Suppressor macrophage treated with lipopolysaccharide for 4 hours (primary cell): ENCODE data around the gene GALNT18.
A peak's percentile ranks its signal among the peaks of the same experiment; 100 is the strongest.

Source experiments
- DNase-seq: peaks from one replicate; pipeline ENCODE4 v3.0.0-alpha.2; 2020

GALNT18 gene

DNA sequence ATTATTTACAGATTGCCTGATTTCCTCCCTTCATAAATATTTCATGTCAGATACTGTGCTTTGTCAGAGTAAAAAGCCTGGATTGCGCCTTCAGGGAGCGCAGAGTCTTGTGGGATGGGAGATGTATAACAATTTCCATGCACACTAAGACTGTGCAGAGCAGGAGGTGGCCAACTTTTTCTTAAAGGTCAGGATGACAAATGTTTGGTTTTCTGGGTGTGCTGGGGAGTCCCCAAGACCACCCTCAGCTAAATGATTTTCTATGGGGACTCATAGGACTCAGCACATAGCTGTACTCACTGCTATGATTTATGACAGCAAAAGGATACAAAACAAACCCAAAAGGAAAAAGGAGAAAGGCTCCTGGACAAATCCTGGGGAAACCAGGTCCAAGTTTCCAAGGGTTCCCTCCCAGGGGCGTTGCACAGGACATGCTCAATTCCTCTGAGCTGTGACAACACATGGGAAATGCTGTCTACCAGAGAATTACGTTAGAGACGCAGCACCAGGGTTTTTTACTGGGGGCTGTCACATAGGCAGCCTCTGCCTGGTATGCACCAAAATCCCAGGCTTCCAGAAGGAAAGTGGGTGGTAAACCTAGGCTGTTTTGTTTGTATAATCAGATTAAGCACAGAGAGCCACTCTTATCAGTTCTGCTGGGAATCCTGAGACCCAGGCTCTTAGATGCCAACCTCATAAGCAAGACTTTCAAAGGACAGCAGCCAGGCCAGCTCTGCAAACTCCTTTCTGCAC is 327.8 kb downstream of the GALNT18 start:
- DNase-seq: no peak

DNA sequence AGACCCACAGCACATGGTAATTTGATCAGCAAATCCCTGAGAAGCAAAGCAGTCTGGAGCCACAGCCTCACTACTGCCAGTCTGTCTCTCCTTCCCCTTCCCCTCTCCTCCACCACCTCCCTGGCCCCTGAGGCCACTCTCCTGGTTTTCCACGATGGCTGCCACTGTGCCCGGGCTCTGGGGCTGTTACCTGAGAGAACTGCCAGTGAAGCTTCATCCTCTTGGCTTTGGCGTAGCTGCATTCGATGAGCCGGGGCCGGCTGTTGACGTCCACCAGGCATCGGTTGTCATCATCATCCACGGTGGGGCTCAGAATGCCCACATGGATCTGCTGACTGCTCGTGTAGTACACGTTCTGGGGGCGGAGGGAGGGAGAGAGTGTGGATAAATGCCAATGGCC is 329.0 kb downstream of the GALNT18 start:
- no peak for DNase-seq

DNA sequence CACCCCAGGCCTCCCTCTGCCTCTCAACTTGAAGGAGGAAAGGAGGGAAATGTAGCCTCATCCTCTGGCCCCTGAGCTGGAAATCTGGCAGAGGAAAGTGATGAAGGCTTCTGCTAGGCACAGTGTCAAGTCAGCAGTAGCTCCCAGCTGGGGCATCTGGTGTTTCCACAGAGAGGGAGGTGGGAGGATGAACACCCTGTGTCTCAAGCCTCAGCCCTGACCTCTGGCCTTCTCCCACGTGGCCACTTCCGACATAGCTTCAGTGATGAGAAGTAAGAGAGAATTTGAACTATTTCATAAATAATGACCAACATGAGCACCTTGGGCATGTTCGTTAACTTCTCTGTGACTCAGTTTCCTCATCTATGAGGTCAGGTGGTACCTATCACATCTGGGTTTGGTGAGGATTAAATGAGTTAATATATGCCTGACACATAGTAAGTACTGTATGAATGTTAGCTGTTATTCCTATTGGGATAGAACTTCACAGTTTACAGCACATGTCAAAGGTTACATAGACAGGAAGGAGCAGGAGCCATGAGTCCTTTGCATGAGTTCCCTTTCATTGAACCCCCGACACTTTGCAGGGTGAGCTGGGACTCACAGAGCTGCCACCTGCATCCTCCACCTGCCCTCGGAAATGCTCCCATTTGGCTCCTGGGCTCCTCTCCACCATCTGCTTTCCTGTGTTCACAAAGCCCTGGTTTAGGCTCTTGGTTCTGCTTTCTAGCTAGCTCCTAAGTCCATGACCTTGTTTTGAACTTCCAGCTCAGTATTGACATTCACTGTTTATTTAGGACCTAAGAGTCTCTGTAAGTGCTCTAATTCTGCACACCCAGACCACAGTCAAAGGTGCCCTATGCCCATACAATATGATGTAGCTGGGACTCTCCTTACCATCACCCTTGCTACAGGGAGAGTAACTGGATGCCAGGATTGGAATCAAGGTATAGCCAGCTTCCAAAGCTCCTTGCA is 330.5 kb downstream of the GALNT18 start:
- DNase-seq: no peak

GRCh38 chr11:11290354-11290753 is 331.5 kb downstream of the GALNT18 start:
- DNase-seq: no peak

DNA sequence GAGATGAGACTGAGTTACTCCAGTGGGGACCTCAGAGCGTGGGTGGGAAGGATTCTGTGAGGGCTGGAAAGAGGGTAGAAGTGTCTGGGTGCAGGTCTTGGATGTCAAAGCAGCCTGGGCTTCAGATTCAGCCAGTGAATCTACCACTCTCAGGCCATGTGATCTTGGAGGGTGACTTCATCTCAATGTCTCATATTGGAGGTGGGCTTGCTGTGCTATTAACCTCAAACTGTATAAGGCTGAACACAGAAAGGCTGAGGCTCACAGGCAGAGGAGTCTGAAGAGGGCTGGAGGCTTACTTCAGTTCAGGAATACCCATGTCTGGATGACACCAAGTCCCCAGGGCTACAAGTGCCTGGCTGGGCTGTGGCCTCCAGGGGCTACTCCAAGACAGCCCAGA is 332.1 kb downstream of the GALNT18 start:
- no peak for DNase-seq

DNA sequence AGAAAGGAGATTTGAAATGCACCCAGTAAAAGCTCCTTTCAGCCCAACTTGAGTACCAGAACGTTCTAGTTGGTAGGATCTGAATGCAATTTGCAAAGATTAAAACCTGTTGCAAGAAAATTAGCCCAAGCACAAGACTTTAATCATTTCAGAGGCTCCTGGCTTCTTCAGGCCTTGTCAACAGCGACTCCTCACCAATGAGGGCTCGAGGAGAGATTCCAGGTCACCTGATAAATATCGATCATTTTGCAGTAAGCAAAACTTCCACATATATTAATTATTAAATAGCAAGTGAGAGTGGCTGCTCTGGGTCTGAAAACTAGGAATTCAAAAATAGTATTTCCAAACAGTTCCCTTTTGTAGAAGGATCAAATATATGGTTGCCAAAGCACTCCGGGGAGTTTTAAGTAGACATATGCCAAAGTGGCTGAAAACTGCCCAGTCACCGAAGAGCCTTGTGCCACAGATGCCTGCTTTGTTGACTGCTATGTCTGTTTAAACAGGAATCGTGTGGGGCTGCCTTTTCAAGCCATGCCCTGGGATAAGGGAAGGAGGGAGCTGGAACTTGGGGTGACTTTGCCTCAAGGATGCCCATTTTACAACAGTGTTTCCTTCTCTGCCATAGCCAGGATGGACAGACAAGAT is 332.7 kb downstream of the GALNT18 start:
- no peak for DNase-seq

DNA sequence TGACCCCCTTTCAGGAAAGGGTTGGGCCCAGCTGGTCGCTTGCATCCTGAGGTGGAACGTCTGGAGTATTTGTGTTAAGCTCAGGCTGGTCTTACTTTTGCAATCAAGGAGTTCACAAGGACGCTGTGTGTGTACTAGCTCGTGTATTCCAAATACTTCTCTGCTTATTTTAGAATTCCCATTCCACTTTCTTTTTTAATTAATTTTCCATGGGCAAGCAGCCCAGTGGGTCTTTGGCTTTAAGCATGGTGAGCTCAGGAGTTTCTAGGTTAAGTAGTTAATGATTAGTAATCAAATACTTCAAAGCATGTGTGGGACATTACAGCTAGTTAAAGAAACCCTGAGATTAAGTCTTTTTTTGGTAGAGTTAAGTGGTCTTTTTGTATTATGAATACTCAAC is 337.3 kb downstream of the GALNT18 start:
- no peak for DNase-seq

- DNase-seq: no peak
Measured at GRCh38 chr11:11281626-11282025, 340.2 kb downstream of the GALNT18 start.

GRCh38 chr11:11280826-11281225 is 341.0 kb downstream of the GALNT18 start:
- no peak for DNase-seq

- DNase-seq: no peak
Measured at GRCh38 chr11:11279956-11280689, 341.7 kb downstream of the GALNT18 start.

DNA sequence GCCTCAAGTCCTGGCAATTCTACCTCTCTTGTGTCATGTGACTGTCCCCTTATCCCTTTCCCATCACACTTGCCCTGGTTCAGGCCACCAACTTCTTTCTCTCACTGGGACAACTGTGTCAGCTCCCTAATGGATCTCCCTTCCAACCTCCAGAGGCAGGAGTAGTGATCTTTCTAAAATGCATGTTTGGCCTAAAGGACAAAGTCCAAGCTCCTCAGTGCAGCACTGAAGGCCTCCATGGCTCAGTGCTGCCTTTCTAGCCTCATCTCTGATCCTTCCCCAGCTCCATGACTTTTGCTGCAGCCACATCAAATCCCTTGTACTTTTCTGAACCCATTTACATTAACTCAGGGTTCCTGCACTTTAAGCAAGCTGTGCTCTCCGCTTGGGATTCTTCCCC is 349.6 kb downstream of the GALNT18 start:
- no peak for DNase-seq

- no peak for DNase-seq
Measured at GRCh38 chr11:11270236-11270775, 351.5 kb downstream of the GALNT18 start.

DNA sequence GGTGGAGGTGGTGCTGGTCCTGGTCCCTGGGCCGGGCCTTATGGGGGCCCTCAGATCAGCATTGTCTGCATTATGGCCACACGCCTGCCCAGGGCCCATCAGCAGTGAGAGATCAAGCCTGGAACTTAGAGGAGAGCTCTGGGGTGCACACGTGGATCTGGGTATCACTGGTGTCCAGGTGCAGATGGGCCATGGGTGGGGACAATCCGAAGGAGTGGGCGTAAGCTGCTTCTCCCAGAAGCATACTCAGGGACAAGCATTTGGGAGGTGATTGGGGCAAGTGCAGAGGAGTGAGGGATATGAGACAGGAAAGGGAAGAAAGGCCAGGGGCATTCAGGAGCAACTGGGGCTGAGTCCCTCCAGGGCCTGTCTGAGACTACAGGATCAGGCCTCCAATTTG is 353.1 kb downstream of the GALNT18 start:
- DNase-seq: no peak

- DNase-seq: no peak
Measured at GRCh38 chr11:11268119-11268518, 353.7 kb downstream of the GALNT18 start.

- no peak for DNase-seq
Measured at GRCh38 chr11:11267312-11267711, 354.5 kb downstream of the GALNT18 start.

- peak; percentile 38 for DNase-seq
Measured at GRCh38 chr11:11265994-11266606, 355.7 kb downstream of the GALNT18 start.

DNA sequence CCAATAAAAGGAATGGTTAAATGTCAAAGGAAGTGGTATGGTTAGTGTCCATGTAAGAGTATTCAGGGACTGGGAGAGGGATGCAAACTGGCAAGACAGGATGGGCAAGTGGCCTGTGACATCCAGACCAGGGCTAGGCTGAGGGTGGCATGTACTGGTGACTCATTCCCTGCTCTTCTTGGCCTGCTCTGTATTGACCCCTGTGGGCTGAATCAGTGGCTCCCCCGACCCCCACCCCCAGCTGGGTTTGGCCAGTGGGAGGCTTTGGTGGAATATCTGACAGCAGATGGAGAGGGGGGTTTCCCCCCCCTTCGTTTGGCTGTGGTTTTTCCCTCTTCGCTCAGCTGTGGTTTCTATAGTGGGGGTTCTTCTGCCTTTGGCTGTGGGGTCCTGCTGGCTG is 356.5 kb downstream of the GALNT18 start:
- no peak for DNase-seq

DNA sequence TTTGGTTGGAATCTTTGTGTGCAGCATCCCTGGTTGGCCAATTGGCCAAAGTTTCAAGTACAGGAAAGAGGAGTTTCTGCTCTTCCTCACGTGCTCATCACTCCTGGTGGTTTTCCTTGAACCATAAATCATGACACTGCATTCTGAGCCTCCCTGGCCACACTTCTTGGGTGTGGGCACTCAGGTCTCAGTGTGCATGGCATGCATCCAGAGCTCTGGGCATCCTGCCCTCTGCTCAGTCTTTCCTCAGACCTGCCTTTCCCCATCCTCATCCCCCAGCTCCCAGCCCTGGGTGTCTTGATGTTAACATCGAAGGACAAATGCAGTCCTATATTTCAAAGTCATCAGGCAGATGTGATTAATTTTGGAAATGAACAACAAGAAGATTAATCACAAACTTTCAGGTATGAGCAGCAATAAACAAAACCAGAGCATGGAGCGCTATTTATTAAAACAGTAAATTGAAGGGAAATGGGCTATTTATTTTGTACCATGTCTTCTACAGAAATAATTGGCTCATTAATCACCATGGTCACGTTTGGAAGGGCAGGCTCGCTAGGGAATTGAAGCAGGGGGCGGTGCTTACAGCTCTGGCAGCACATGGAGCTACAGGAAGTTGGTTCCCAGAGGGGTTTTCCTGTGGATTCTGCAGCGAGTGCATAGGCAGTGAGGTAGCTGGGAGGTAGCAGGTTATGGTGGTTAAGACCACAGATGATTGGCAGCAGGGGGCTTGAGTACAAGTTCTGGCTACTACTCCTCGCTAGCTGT is 358.4 kb downstream of the GALNT18 start:
- no peak for DNase-seq

DNA sequence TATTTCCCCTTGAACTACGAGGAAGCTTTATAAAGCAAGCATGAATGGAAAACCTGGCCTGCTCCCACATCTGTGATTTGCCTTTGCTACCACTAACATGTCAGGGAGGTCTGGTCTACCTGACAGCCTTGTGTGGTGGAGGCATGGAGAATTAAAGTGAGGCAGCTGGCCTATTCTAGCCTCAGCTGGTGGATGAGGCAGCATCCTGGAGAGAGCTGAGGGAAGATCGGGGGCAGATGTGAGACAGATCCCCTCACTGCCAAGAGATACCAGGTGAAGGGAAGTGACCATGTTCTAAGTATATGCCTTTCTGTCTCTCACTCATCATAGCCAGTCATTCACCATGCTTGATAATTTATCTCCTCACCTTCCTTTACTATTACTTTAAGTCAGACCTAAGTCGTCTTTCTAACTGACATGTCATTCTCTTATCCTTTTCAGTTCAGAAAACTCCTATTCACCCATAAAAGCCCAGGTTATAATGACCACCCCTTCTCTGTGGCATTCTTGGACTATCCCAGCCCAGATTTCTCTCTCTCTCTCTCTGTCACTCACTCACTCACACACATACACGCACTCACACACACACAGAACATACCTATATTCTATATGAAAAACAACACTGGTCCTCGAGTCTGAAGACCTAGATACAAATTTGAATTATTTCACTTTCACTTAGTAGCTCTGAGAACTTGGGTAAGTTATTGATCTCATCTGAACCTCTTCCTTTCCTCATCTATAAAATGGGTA is 359.5 kb downstream of the GALNT18 start:
- DNase-seq: no peak

GRCh38 chr11:11261629-11262028 is 360.2 kb downstream of the GALNT18 start:
- DNase-seq: no peak
